Ovary (tissue), 3 donors: Measurements from ENCODE around the gene FAM13A.

Source experiments
- CTCF ChIP-seq, 3 donors: fragments of 450-650 bp in 2 of 3; fragments of 200-600 bp in 1 of 3; IDR thresholded peaks; one replicate each; pipeline versions ENCODE4 v1.5.1 to v1.8.0; 2016 to 2022; ENCODE audit warnings: antibody characterized with exemption in 3 of 3, mild to moderate bottlenecking in 1 of 3
- EP300 ChIP-seq: sonication (generic); formaldehyde crosslinking; IDR thresholded peaks from one replicate; pipeline ENCODE4 v1.6.1; 2017; ENCODE audit warnings: antibody characterized with exemption
- POLR2A ChIP-seq: fragments of 450-650 bp; IDR thresholded peaks from one replicate; pipeline ENCODE4 v1.6.1; 2017; ENCODE audit warnings: antibody characterized with exemption, mild to moderate bottlenecking, moderate library complexity
- donor health status: DM: no; HTN: no; CAD: no.

DNA sequence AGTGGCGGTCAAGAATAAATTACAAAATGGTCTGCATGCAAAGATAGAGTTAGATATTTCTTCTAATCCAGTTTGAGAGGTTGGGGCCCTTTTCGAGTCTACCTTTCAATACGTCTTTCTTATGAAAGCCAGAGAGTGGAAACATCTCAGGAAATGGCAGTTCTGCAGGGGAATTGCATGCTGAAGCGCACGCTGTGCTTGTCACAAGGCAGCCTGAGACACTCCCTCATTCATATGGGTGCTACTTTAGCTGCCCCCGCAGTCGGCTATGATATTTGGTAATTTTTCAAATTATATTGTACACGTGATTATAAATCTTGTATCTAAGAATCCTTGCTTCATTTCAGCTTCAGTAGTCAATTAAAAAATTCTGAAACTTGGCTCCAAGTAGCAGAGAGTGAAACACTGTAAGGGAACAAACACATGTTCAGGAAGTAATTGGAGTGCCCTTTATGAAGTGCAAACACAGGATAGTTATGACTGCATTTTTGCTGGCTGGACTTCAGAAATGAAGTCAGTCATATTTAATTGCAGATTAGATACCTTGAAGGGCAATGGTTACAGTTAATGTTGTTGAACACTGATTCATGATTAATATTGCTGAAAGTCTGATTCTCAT is 213.8 kb downstream of the FAM13A start:
- TF ChIP-seq CTCF (IDR thresholded peaks at IDR 0.05) (no peak), POLR2A (no peak), EP300 (no peak)
